Nephron (organoid): Measurements from ENCODE around the gene PLOD3.

Source experiments
- H3K27ac Mint-ChIP-seq, 3 experiments: 2 replicates each; pipeline ENCODE4 v1.8.0; 2020; ENCODE audit warnings: mixed read lengths in 3 of 3, mild to moderate bottlenecking in 2 of 3, moderate library complexity in 1 of 3
- H3K27me3 Mint-ChIP-seq: 2 replicates; pipeline ENCODE4 v1.8.0; 2021; ENCODE audit warnings: low read depth, mild to moderate bottlenecking, moderate library complexity, mixed read lengths
- H3K36me3 Mint-ChIP-seq: 2 replicates; pipeline ENCODE4 v1.8.0; 2020; ENCODE audit warnings: low read depth, mixed read lengths
- H3K4me1 Mint-ChIP-seq: 2 replicates; pipeline ENCODE4 v1.8.0; 2020; ENCODE audit warnings: mixed read lengths
- H3K4me3 Mint-ChIP-seq, 3 experiments: 2 replicates each; pipeline ENCODE4 v1.8.0; 2020; ENCODE audit warnings: mild to moderate bottlenecking in 3 of 3, mixed read lengths in 3 of 3, moderate library complexity in 2 of 3
- H3K9me3 Mint-ChIP-seq: 2 replicates; pipeline ENCODE4 v1.8.0; 2020; ENCODE audit warnings: mixed read lengths
- TF ChIP-seq, protein P1 (sequence below), 3 experiments: fragments of 200-600 bp; sonication (generic); IDR thresholded peaks; one replicate each; pipeline ENCODE4 v1.5.0; 2021; ENCODE audit warnings: antibody characterized with exemption in 3 of 3; ENCODE audit not compliant: unreplicated experiment in 3 of 3

Gene PLOD3

GRCh38 chr7:101243646-101244374 is 26.4 kb upstream of the PLOD3 start:
- H3K27me3 Mint-ChIP-seq: peaks cover 3% of the 10 kb centered on the region
- H3K36me3 Mint-ChIP-seq: peaks cover 14% of the 10 kb centered on the region
- H3K9me3 Mint-ChIP-seq: no peaks in the 10 kb centered on the region
- H3K4me1 Mint-ChIP-seq: peaks cover 18% of the 10 kb centered on the region
- peak overlapping the region; percentile 97 to 99 (median 97) for H3K4me3 Mint-ChIP-seq
- TF ChIP-seq, protein P1, sequence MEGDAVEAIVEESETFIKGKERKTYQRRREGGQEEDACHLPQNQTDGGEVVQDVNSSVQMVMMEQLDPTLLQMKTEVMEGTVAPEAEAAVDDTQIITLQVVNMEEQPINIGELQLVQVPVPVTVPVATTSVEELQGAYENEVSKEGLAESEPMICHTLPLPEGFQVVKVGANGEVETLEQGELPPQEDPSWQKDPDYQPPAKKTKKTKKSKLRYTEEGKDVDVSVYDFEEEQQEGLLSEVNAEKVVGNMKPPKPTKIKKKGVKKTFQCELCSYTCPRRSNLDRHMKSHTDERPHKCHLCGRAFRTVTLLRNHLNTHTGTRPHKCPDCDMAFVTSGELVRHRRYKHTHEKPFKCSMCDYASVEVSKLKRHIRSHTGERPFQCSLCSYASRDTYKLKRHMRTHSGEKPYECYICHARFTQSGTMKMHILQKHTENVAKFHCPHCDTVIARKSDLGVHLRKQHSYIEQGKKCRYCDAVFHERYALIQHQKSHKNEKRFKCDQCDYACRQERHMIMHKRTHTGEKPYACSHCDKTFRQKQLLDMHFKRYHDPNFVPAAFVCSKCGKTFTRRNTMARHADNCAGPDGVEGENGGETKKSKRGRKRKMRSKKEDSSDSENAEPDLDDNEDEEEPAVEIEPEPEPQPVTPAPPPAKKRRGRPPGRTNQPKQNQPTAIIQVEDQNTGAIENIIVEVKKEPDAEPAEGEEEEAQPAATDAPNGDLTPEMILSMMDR (IDR thresholded peaks at IDR 0.05; ENCODE audit: unreplicated experiment in 3 of 3): peak in 1 of 3 experiments; percentile 94
- H3K27ac Mint-ChIP-seq: peak overlapping the region; percentile 91 to 96 (median 93)

DNA sequence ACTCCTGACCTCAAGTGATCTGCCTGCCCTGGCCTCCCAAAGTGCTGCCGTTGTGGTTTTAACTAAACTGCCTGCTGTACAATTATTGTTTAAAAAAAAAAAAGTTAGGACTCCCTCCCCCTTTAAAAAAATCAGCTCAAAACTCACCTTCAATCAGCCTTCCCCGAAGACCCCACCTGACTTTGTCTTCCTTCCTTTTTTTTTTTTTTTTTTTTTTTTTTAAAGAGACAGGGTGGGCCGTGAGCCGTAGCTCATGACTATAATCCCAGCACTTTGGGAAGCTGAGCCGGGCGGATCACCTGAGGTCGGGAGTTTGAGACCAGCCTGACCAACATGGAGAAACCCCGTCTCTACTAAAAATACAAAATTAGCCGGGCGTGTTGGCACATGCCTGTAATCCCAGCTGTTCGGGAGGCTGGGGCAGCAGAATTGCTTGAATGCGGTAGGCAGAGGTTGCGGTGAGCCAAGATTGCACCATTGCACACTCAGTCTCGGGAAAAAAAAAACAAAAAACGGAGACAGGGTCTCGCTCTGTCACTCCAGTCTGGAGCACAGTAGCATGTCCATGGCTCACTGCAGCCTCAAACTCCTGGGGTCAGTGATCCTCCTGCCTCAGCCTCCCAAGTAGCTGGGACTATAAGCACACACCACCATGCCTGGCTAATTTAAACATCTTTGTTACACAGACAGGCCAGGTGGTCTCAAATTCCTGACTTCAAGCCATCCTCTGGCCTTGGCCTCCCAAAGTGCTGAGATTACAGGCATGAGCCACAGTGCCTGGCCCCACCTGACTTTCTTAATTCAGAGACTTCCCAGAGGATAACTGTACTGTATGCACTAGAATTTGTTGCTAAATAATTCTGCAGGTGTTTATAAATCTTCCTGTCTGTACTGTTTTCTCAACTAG is 24.3 kb upstream of the PLOD3 start:
- peaks cover 14% of the 10 kb centered on the region for H3K36me3 Mint-ChIP-seq
- TF ChIP-seq, protein P1 (IDR thresholded peaks at IDR 0.05; ENCODE audit: unreplicated experiment in 3 of 3): no peak
- H3K27me3 Mint-ChIP-seq: peaks cover 3% of the 10 kb centered on the region
- H3K4me3 Mint-ChIP-seq: peak overlapping the region in 1 of 3 experiments; percentile 45
- H3K9me3 Mint-ChIP-seq: no peaks in the 10 kb centered on the region
- H3K27ac Mint-ChIP-seq: no peak overlapping the region
- peaks cover 29% of the 10 kb centered on the region for H3K4me1 Mint-ChIP-seq

- H3K4me1 Mint-ChIP-seq: peaks cover 29% of the 10 kb centered on the region
- H3K27ac Mint-ChIP-seq: no peak overlapping the region
- H3K4me3 Mint-ChIP-seq: no peak overlapping the region
- no peaks in the 10 kb centered on the region for H3K9me3 Mint-ChIP-seq
- H3K36me3 Mint-ChIP-seq: peaks cover 14% of the 10 kb centered on the region
- H3K27me3 Mint-ChIP-seq: peaks cover 3% of the 10 kb centered on the region
- TF ChIP-seq, protein P1 (IDR thresholded peaks at IDR 0.05; ENCODE audit: unreplicated experiment in 3 of 3): no peak
Measured at GRCh38 chr7:101241015-101241363, 23.6 kb upstream of the PLOD3 start.

DNA sequence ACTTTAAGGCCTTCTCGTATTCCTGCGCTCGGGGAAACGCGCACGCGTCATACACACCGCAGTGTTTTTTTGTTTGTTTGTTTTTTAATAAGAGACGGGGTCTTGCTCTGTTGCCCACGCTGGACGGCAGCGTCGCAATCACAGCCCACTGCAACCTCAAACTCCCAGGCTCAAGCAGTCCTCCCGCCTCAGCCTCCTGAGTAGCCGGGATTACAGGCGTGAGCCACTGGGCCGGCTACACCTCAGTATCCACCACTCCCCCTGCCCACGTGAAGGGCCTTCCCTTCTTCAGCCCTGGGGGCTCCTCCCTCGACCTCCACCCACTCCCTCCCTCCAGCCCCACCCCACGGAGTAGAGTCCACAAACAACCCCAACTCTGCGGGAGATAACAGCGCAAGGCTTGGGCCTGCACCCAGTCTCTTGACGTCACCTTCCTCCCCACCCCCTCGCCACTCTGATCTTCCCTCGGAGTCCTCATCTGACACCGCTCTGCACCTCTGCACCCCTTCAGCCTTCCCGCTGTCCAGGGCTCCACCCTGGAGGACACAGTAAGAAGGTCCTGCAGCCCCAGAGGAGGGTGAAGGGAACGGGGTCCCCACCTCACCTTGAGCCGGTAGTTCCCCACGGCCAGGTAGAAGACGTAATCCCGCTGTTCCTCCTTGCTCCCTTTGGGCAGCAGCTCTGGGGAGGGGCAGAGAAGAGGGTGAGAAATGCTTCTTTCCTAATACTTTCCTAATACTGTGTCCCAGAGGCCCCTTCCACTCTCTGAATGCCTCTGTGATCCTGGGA is 23.0 kb upstream of the PLOD3 start:
- Mint-ChIP-seq H3K4me3 (no peak overlapping the region), H3K27me3 (no peaks in the 10 kb centered on the region), H3K9me3 (no peaks in the 10 kb centered on the region), H3K36me3 (peaks cover 10% of the 10 kb centered on the region), H3K4me1 (peaks cover 29% of the 10 kb centered on the region), H3K27ac (no peak overlapping the region)
- TF ChIP-seq, protein P1 (IDR thresholded peaks at IDR 0.05; ENCODE audit: unreplicated experiment in 3 of 3): no peak

GRCh38 chr7:101239951-101240220 is 22.5 kb upstream of the PLOD3 start:
- no peak overlapping the region for H3K27ac Mint-ChIP-seq
- TF ChIP-seq, protein P1 (IDR thresholded peaks at IDR 0.05; ENCODE audit: unreplicated experiment in 3 of 3): no peak
- H3K4me3 Mint-ChIP-seq: no peak overlapping the region
- H3K36me3 Mint-ChIP-seq: peaks cover 10% of the 10 kb centered on the region
- H3K9me3 Mint-ChIP-seq: no peaks in the 10 kb centered on the region
- H3K27me3 Mint-ChIP-seq: no peaks in the 10 kb centered on the region
- H3K4me1 Mint-ChIP-seq: peaks cover 25% of the 10 kb centered on the region
